PC-3 (cell line): ENCODE results near the gene LRRC45.

Experiments
- CTCF ChIP-seq: fragments of 300-600 bp; sonication (generic); conservative IDR thresholded peaks from 2 replicates; pipeline ENCODE4 v1.5.1; 2017; ENCODE audit warnings: antibody characterized with exemption, low read depth, mild to moderate bottlenecking, low read length
- EZH2 ChIP-seq: fragments of 300-600 bp; sonication (generic); IDR thresholded peaks from one replicate; pipeline ENCODE4 v1.6.1; 2017; ENCODE audit warnings: antibody characterized with exemption, mild to moderate bottlenecking, low read length; ENCODE audit not compliant: unreplicated experiment
- EZH2phosphoT487 ChIP-seq: fragments of 300-600 bp; sonication (generic); IDR thresholded peaks from 2 replicates; pipeline ENCODE4 v1.6.1; 2018; ENCODE audit warnings: mild to moderate bottlenecking, antibody characterized with exemption, low read length, borderline replicate concordance

- TF ChIP-seq EZH2 (no peak), CTCF (no peak), EZH2phosphoT487 (no peak)
Measured at GRCh38 chr17:82014971-82015310, 8.2 kb upstream of the LRRC45 start.
